ENCODE measurements around the gene RNF5. TPM values are rescaled to one million over a fixed set of nuclear protein-coding genes. Genes with fewer than 3 reads are reported as not detected.

Gene RNF5
- total RNA-seq, 1 experiment from 2014 or later = 114 TPM

DNA sequence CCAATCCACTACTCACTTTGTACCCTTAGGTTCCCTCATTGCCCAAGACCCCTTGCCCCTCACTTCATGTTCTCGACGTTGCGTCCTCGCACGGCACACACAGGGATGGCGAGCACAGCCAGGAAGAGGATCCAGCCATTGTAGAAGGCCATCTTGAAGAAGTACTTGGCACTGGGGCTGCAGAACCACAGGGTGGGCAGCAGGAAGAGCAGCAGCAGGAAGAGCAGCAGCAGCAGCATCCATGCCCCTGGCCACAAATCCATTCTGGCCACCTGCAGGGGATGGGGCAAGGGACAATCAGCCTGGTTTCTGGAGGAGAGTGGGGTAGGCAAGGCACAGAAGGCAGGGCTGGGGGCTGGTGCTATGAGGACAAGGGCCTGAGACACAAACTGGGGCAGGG is 7.0 kb upstream of the RNF5 start (continued):
- TF ChIP-seq ZNF317 (CRISPR knock-in tag; IDR thresholded peaks at IDR 0.05; ENCODE audit: borderline replicate concordance, low read depth) = no peak
- TF ChIP-seq, protein P1, sequence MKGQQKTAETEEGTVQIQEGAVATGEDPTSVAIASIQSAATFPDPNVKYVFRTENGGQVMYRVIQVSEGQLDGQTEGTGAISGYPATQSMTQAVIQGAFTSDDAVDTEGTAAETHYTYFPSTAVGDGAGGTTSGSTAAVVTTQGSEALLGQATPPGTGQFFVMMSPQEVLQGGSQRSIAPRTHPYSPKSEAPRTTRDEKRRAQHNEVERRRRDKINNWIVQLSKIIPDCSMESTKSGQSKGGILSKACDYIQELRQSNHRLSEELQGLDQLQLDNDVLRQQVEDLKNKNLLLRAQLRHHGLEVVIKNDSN (CRISPR knock-in tag; IDR thresholded peaks at IDR 0.05) = no peak
- TF ChIP-seq, protein P2, sequence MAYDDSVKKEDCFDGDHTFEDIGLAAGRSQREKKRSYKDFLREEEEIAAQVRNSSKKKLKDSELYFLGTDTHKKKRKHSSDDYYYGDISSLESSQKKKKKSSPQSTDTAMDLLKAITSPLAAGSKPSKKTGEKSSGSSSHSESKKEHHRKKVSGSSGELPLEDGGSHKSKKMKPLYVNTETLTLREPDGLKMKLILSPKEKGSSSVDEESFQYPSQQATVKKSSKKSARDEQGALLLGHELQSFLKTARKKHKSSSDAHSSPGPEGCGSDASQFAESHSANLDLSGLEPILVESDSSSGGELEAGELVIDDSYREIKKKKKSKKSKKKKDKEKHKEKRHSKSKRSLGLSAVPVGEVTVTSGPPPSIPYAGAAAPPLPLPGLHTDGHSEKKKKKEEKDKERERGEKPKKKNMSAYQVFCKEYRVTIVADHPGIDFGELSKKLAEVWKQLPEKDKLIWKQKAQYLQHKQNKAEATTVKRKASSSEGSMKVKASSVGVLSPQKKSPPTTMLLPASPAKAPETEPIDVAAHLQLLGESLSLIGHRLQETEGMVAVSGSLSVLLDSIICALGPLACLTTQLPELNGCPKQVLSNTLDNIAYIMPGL (CRISPR knock-in tag; IDR thresholded peaks at IDR 0.05) = no peak
- no peak for TF ChIP-seq PRRX2 (CRISPR knock-in tag; IDR thresholded peaks at IDR 0.05)
- no peak for TF ChIP-seq NFE2L1 (CRISPR knock-in tag; IDR thresholded peaks at IDR 0.05)
- TF ChIP-seq HMGA2 (CRISPR knock-in tag; IDR thresholded peaks at IDR 0.05) = no peak
- no peak for TF ChIP-seq GTF2I (CRISPR knock-in tag; conservative IDR thresholded peaks at IDR 0.05)
- no peak for TF ChIP-seq ATF2 (CRISPR knock-in tag; IDR thresholded peaks at IDR 0.05; ENCODE audit: borderline replicate concordance, low read depth)
- no peak for TF ChIP-seq NFATC4 (CRISPR knock-in tag; IDR thresholded peaks at IDR 0.05)
- TF ChIP-seq NR1H2 (CRISPR knock-in tag; IDR thresholded peaks at IDR 0.05) = no peak
- no peak for TF ChIP-seq SMAD4 (CRISPR knock-in tag; IDR thresholded peaks at IDR 0.05)
- TF ChIP-seq ZNF532 (CRISPR knock-in tag; IDR thresholded peaks at IDR 0.05; ENCODE audit: borderline replicate concordance) = no peak

DNA sequence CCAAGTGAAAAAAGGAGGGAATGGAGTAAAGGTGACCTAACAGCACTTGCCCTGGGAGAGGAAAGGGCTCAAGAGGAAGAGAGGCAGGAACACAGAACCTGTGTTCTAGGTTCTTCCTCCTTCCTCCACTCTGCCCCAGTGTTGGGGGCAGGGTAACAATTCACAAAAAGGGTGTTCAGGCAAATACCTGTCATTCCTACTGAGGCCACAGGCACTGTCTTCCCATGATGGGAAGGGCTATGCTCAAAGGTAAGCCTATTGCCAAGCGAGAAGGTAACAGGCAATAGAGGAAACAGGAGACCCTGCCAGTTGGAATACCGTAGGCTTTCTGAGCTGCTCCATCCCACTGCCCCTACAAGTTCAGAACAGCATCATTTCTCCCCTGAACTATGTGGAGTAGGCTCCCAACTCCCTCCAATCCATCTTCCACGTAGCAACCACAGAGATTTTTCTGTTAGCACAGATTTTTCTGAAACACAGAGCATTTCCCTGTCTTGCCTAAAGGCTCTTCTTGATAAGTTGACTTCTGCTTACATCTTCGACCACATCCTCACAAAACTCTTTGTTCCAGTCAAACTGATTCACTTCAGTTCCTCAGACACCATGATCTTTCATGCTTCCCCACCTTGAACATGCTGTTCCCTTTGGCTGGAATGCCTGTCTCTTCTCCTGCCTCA is 5.0 kb upstream of the RNF5 start:
- ATAC-seq (no peak), DNase-seq (ENCODE audit: low spot score) (no peak)
- Mint-ChIP-seq H3K9me3 (no peaks in the 10 kb centered on the region), H3K36me3 (peaks cover 26% of the 10 kb centered on the region), H3K4me1 (peaks cover 29% of the 10 kb centered on the region), H3K27ac (peak overlapping the region; percentile 55), H3K4me3 (no peak overlapping the region), H3K27me3 (ENCODE audit: low read depth) (no peaks in the 10 kb centered on the region)
- ChIA-PET POLR2A (no interaction called here), CTCF (interaction anchor here (2.0 kb wide), 1 partner anchor 22 kb away, joined by 7 read pairs; no protein-coding TSS in a partner anchor)
- TF ChIP-seq, protein P3, sequence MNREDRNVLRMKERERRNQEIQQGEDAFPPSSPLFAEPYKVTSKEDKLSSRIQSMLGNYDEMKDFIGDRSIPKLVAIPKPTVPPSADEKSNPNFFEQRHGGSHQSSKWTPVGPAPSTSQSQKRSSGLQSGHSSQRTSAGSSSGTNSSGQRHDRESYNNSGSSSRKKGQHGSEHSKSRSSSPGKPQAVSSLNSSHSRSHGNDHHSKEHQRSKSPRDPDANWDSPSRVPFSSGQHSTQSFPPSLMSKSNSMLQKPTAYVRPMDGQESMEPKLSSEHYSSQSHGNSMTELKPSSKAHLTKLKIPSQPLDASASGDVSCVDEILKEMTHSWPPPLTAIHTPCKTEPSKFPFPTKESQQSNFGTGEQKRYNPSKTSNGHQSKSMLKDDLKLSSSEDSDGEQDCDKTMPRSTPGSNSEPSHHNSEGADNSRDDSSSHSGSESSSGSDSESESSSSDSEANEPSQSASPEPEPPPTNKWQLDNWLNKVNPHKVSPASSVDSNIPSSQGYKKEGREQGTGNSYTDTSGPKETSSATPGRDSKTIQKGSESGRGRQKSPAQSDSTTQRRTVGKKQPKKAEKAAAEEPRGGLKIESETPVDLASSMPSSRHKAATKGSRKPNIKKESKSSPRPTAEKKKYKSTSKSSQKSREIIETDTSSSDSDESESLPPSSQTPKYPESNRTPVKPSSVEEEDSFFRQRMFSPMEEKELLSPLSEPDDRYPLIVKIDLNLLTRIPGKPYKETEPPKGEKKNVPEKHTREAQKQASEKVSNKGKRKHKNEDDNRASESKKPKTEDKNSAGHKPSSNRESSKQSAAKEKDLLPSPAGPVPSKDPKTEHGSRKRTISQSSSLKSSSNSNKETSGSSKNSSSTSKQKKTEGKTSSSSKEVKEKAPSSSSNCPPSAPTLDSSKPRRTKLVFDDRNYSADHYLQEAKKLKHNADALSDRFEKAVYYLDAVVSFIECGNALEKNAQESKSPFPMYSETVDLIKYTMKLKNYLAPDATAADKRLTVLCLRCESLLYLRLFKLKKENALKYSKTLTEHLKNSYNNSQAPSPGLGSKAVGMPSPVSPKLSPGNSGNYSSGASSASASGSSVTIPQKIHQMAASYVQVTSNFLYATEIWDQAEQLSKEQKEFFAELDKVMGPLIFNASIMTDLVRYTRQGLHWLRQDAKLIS (CRISPR knock-in tag; IDR thresholded peaks at IDR 0.05; ENCODE audit: borderline replicate concordance) = no peak
- TF ChIP-seq JUN (CRISPR knock-in tag; IDR thresholded peaks at IDR 0.05) = no peak
- no peak for TF ChIP-seq RELA (CRISPR knock-in tag; IDR thresholded peaks at IDR 0.05; ENCODE audit: borderline replicate concordance)
- TF ChIP-seq ZSCAN18 (CRISPR knock-in tag; IDR thresholded peaks at IDR 0.05) = no peak
- no peak for TF ChIP-seq ESRRA (CRISPR knock-in tag; IDR thresholded peaks at IDR 0.05; ENCODE audit: borderline replicate concordance)
- TF ChIP-seq, protein P4, sequence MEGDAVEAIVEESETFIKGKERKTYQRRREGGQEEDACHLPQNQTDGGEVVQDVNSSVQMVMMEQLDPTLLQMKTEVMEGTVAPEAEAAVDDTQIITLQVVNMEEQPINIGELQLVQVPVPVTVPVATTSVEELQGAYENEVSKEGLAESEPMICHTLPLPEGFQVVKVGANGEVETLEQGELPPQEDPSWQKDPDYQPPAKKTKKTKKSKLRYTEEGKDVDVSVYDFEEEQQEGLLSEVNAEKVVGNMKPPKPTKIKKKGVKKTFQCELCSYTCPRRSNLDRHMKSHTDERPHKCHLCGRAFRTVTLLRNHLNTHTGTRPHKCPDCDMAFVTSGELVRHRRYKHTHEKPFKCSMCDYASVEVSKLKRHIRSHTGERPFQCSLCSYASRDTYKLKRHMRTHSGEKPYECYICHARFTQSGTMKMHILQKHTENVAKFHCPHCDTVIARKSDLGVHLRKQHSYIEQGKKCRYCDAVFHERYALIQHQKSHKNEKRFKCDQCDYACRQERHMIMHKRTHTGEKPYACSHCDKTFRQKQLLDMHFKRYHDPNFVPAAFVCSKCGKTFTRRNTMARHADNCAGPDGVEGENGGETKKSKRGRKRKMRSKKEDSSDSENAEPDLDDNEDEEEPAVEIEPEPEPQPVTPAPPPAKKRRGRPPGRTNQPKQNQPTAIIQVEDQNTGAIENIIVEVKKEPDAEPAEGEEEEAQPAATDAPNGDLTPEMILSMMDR (IDR thresholded peaks at IDR 0.05) = no peak
- TF ChIP-seq NR2C2 (CRISPR knock-in tag; IDR thresholded peaks at IDR 0.05) = no peak
- TF ChIP-seq TCF7 (CRISPR knock-in tag; IDR thresholded peaks at IDR 0.05; ENCODE audit: low read depth) = no peak
- no peak for TF ChIP-seq JAZF1 (CRISPR knock-in tag; IDR thresholded peaks at IDR 0.05)
